ENCODE results near the gene STEAP3. TPM values are rescaled to one million over a fixed set of nuclear protein-coding genes. Genes with fewer than 3 reads are reported as not detected.

Gene STEAP3
- total RNA-seq, 1 donor from 2014 or later: 38.8 TPM

- Histone ChIP-seq H3K79me2 (ENCODE audit: insufficient read depth, low read length) (peaks cover 43% of the 10 kb centered on the region), H3K4me3 (ENCODE audit: insufficient read depth, low read depth, low read length) (no peak overlapping the region), H3K4me1 (ENCODE audit: insufficient read depth, low read length) (peaks cover 44% of the 10 kb centered on the region), H3K9me3 (ENCODE audit: insufficient read depth, low read depth, low read length) (no peaks in the 10 kb centered on the region), H3K27me3 (ENCODE audit: insufficient read depth, low read length) (no peaks in the 10 kb centered on the region), H4K20me1 (ENCODE audit: insufficient read depth, low read length) (peaks cover 18% of the 10 kb centered on the region), H2AFZ (ENCODE audit: low read depth, low read length) (no peak overlapping the region), H3K4me2 (ENCODE audit: low read length) (peak overlapping the region; percentile 75), H3K27ac (ENCODE audit: low read depth, low read length) (peak overlapping the region; percentile 87), H3K9ac (ENCODE audit: low read length) (peak overlapping the region; percentile 76), H3K36me3 (ENCODE audit: insufficient read depth, low read length) (no peaks in the 10 kb centered on the region)
- H3K9me3 Mint-ChIP-seq (ENCODE audit: unreplicated experiment): peaks cover 3% of the 10 kb centered on the region
- peaks cover 7% of the 10 kb centered on the region for H3K36me3 Mint-ChIP-seq (ENCODE audit: low read depth, unreplicated experiment)
- DNase-seq (ENCODE audit: low read depth): no peak
- no peak for TF ChIP-seq CTCF (IDR thresholded peaks at IDR 0.05; ENCODE audit: insufficient read depth, low read depth, low read length)
- TF ChIP-seq EZH2 (IDR thresholded peaks at IDR 0.05; ENCODE audit: insufficient read depth, low read length): no peak
- peak overlapping the region; percentile 69 for H3K27ac Mint-ChIP-seq (ENCODE audit: unreplicated experiment)
- H3K27me3 Mint-ChIP-seq (ENCODE audit: low read depth, unreplicated experiment): no peaks in the 10 kb centered on the region
- no peak for FAIRE-seq
- H3K4me3 Mint-ChIP-seq (ENCODE audit: unreplicated experiment): no peak overlapping the region
- peaks cover 57% of the 10 kb centered on the region for H3K4me1 Mint-ChIP-seq (ENCODE audit: low read depth, unreplicated experiment)
These were observed 9.0 kb downstream of the STEAP3 start for GRCh38 chr2:119232666-119232993.

- H3K36me3 ChIP-seq (ENCODE audit: insufficient read depth, low read length): no peaks in the 10 kb centered on the region
- Mint-ChIP-seq H3K9me3 (ENCODE audit: unreplicated experiment) (peaks cover 3% of the 10 kb centered on the region), H3K27me3 (ENCODE audit: low read depth, unreplicated experiment) (no peaks in the 10 kb centered on the region), H3K4me3 (ENCODE audit: unreplicated experiment) (peak overlapping the region; percentile 12), H3K36me3 (ENCODE audit: low read depth, unreplicated experiment) (peaks cover 7% of the 10 kb centered on the region), H3K4me1 (ENCODE audit: low read depth, unreplicated experiment) (peaks cover 65% of the 10 kb centered on the region), H3K27ac (ENCODE audit: unreplicated experiment) (peak overlapping the region; percentile 21)
- H2AFZ ChIP-seq (ENCODE audit: low read depth, low read length): no peak overlapping the region
- peaks cover 18% of the 10 kb centered on the region for H4K20me1 ChIP-seq (ENCODE audit: insufficient read depth, low read length)
- peak overlapping the region; percentile 75 for H3K4me2 ChIP-seq (ENCODE audit: low read length)
- no peaks in the 10 kb centered on the region for H3K27me3 ChIP-seq (ENCODE audit: insufficient read depth, low read length)
- H3K9ac ChIP-seq (ENCODE audit: low read length): no peak overlapping the region
- TF ChIP-seq CTCF (IDR thresholded peaks at IDR 0.05; ENCODE audit: insufficient read depth, low read depth, low read length): no peak
- no peak for TF ChIP-seq EZH2 (IDR thresholded peaks at IDR 0.05; ENCODE audit: insufficient read depth, low read length)
- no peaks in the 10 kb centered on the region for H3K9me3 ChIP-seq (ENCODE audit: insufficient read depth, low read depth, low read length)
- peaks cover 44% of the 10 kb centered on the region for H3K4me1 ChIP-seq (ENCODE audit: insufficient read depth, low read length)
- FAIRE-seq (peak; percentile 68), DNase-seq (ENCODE audit: low read depth) (peak; percentile 76)
- no peak overlapping the region for H3K4me3 ChIP-seq (ENCODE audit: insufficient read depth, low read depth, low read length)
- H3K27ac ChIP-seq (ENCODE audit: low read depth, low read length): no peak overlapping the region
- peaks cover 38% of the 10 kb centered on the region for H3K79me2 ChIP-seq (ENCODE audit: insufficient read depth, low read length)
These were observed 9.8 kb downstream of the STEAP3 start for GRCh38 chr2:119233326-119234020.

Measured in astrocyte (in vitro differentiated cells and primary cell).